Tibial artery (tissue), 4 donors: ENCODE measurements around the gene NPPC.
"Not testable (repeated sequence)": the region's sequence is repeated elsewhere in the genome, so short reads cannot be mapped to it uniquely, and the experiment has no call there.

Experiments
- DNase-seq, 2 donors: peaks; one replicate each; pipeline ENCODE4 v3.0.0-alpha.2; 2019
- H3K27ac ChIP-seq, 2 donors: fragments of 200-600 bp; sonication (generic) in 1 of 2; 1 replicate in 1 of 2; 2 replicates in 1 of 2; pipeline ENCODE4 v1.5.1; 2018 to 2019; ENCODE audit warnings: mild to moderate bottlenecking in 1 of 2
- H3K27me3 ChIP-seq, 2 donors: fragments of 200-600 bp; sonication (generic) in 1 of 2; one replicate each; pipeline versions ENCODE4 v1.5.1 to v1.6.0; 2016 to 2019
- H3K36me3 ChIP-seq, 3 donors: fragments of 200-600 bp; sonication (generic) in 2 of 3; one replicate each; pipeline ENCODE4 v1.5.1; 2016 to 2019; ENCODE audit warnings: mild to moderate bottlenecking in 2 of 3
- H3K4me1 ChIP-seq, 4 donors: fragments of 200-600 bp; sonication (generic) in 2 of 4; 1 replicate in 3 of 4; 2 replicates in 1 of 4; pipeline ENCODE4 v1.5.1; 2016 to 2019
- H3K4me3 ChIP-seq, 2 donors: fragments of 200-600 bp; sonication (generic) in 1 of 2; 1 replicate in 1 of 2; 2 replicates in 1 of 2; pipeline ENCODE4 v1.5.1; 2018 to 2019; ENCODE audit warnings: mild to moderate bottlenecking in 2 of 2
- H3K9me3 ChIP-seq, 3 donors: fragments of 200-600 bp; sonication (generic) in 1 of 3; one replicate each; pipeline ENCODE4 v1.5.1; 2016 to 2019
- CTCF ChIP-seq, 2 experiments: fragments of 200-600 bp in 1 of 2; fragments of 450-650 bp in 1 of 2; IDR thresholded peaks; one replicate each; pipeline ENCODE4 v1.5.1; 2017 to 2019; ENCODE audit warnings: antibody characterized with exemption in 2 of 2, mild to moderate bottlenecking in 1 of 2, moderate library complexity in 1 of 2
- intact Hi-C: fragments of 100-400 bp; cut with DNase I; formaldehyde crosslinking; loops from one replicate; pipeline ENCODE4 v1.15.0; 2023; ENCODE audit warnings: low total_unique reads

Gene NPPC

GRCh38 chr2:231910771-231911170, 15.4 kb downstream of the NPPC start:
- intact Hi-C loops = no loop called here
- DNase-seq = no peak
- peaks cover 0 to 3% of the 10 kb centered on the region in 2 donors for H3K27me3 ChIP-seq

GRCh38 chr2:231910161-231910560, 16.0 kb downstream of the NPPC start:
- H3K27ac ChIP-seq, DNase-seq, intact Hi-C loops, H3K9me3 ChIP-seq, H3K36me3 ChIP-seq, H3K27me3 ChIP-seq, H3K4me3 ChIP-seq, H3K4me1 ChIP-seq: not testable (repeated sequence)

More at GRCh38 chr2:231910771-231911170, 15.4 kb downstream of the NPPC start:
- no peaks in the 10 kb centered on the region for H3K36me3 ChIP-seq
- no peak overlapping the region for H3K4me3 ChIP-seq
- no peaks in the 10 kb centered on the region for H3K4me1 ChIP-seq
- no peaks in the 10 kb centered on the region for H3K9me3 ChIP-seq
- no peak overlapping the region for H3K27ac ChIP-seq
- no peak for TF ChIP-seq CTCF (IDR thresholded peaks at IDR 0.05)

GRCh38 chr2:231909631-231910030, 16.6 kb downstream of the NPPC start:
- H3K9me3 ChIP-seq = no peaks in the 10 kb centered on the region
- intact Hi-C loops = no loop called here
- no peaks in the 10 kb centered on the region for H3K4me1 ChIP-seq
- H3K27me3 ChIP-seq = peaks cover 0 to 3% of the 10 kb centered on the region in 2 donors
- no peak overlapping the region for H3K4me3 ChIP-seq
- TF ChIP-seq CTCF (IDR thresholded peaks at IDR 0.05) = no peak
- no peak overlapping the region for H3K27ac ChIP-seq
- no peaks in the 10 kb centered on the region for H3K36me3 ChIP-seq
- no peak for DNase-seq

- H3K27me3 ChIP-seq = no peaks in the 10 kb centered on the region
- peak in 1 of 2 donors; percentile 4 for DNase-seq
- no peaks in the 10 kb centered on the region for H3K9me3 ChIP-seq
- H3K4me3 ChIP-seq = no peak overlapping the region
- TF ChIP-seq CTCF (IDR thresholded peaks at IDR 0.05) = no peak
- H3K4me1 ChIP-seq = no peaks in the 10 kb centered on the region
- H3K36me3 ChIP-seq = no peaks in the 10 kb centered on the region
- H3K27ac ChIP-seq = no peak overlapping the region
- intact Hi-C loops = no loop called here
These were observed 17.6 kb downstream of the NPPC start for GRCh38 chr2:231908584-231908983.

- Histone ChIP-seq H3K27me3 (no peaks in the 10 kb centered on the region), H3K36me3 (no peaks in the 10 kb centered on the region), H3K4me1 (no peaks in the 10 kb centered on the region), H3K9me3 (no peaks in the 10 kb centered on the region), H3K27ac (no peak overlapping the region), H3K4me3 (no peak overlapping the region)
- no peak for TF ChIP-seq CTCF (IDR thresholded peaks at IDR 0.05)
- intact Hi-C loops = no loop called here
- peak in 1 of 2 donors; percentile 0 for DNase-seq
These were observed 18.4 kb downstream of the NPPC start for GRCh38 chr2:231907765-231908164.

GRCh38 chr2:231905026-231905425, 21.2 kb downstream of the NPPC start:
- Histone ChIP-seq H3K9me3 (no peaks in the 10 kb centered on the region), H3K27ac (no peak overlapping the region), H3K4me3 (no peak overlapping the region), H3K36me3 (no peaks in the 10 kb centered on the region), H3K4me1 (no peaks in the 10 kb centered on the region), H3K27me3 (peaks cover 0 to 11% of the 10 kb centered on the region in 2 donors)
- TF ChIP-seq CTCF (IDR thresholded peaks at IDR 0.05) = no peak
- intact Hi-C loops = no loop called here
- peak; percentile 14 to 44 for DNase-seq
